GM19240 (cell line): ENCODE measurements around the gene FAM120C.

Source experiments
- DNase-seq: peaks from one replicate; pipeline ENCODE4 v3.0.0; 2011; ENCODE audit warnings: low spot score; ENCODE audit not compliant: insufficient read length

FAM120C gene

GRCh38 chrX:54182864-54183613, at the start of gene FAM120C:
FAM120C (minus strand) TSS chrX:54183254; CDS start chrX:54183198, 56 bp downstream.
- DNase-seq = peak; percentile 39

DNA sequence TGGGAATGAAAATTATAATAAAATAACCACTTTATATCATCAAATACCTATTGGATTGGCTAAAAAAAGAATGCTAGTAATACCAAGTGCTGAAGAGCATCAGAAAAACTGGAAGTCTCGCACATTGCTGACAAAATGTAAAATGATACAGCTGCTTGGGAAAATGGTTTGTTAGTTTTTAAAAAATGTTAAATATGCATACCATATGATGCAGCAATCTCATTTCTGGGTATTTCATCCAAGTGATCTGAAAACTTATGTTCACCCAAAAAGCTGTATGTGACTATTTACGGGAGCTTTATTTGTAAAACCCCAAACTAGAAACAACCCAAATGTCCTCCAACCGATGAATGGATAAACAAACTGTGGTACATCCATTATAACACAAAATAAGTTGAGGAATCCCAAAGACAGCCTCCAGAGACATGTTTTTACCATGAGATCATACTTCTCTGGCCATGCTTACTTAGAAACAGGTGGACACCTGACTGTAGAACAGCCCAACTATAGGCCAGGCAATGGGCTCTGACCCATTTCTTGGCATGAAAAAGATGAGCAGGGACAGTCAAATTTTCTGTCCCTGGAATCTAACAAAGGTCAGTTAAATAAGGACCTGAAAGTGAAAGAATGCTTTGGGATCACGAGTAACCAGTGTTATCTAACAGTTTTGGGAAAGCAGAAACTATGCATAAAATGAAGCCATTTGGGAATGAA, 47.5 kb upstream of the FAM120C start:
- no peak for DNase-seq

- DNase-seq = no peak
Measured at GRCh38 chrX:54223581-54223980, 40.5 kb upstream of the FAM120C start.

GRCh38 chrX:54213603-54214002, 30.5 kb upstream of the FAM120C start:
- DNase-seq = no peak

- no peak for DNase-seq
Measured at GRCh38 chrX:54208531-54208930, 25.5 kb upstream of the FAM120C start.

DNA sequence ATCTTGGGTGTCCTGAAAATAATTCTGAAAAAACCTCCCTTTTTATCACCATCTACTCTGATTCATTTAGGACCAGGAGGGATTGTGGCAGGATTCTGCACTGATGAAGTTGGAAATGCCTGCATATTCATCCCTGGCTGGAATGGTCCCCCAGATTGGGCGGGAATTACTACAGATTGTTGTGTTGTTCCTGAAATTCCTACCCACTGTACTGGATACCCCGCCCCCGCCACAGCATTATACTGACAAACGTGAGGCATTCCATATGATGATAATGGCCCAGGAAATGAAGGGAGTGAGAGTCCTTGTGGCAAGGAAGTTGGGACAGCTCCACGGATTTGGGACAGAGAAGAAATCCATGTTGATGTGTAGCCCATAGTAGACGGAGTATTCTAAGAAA, 15.2 kb upstream of the FAM120C start:
- no peak for DNase-seq

DNA sequence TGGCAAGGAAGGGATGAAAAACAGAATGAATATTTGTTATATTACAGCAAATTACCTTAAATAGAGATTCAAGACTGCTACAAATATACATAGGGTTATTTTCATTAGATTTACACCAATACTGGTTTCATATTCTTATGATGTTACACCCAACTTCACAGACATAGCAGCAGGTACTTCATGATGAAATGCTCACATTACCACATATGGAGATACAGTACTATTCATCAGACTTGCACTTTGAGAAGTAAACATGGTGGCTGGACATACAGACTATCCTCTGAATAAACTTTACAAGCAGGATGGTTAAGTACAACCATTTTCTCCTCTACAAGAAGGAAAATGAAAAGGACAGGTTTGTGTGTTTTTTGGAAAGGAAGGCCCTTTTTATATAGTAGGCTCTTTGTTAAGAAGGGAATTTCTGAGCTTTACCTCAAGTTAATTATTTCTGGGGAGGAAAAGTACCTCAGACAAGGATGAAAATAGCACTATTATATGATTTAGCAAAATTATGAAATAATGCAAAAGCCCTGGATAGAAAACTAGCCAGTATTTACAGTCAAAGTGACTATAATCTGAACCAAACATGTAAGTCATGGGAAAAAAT, 12.0 kb upstream of the FAM120C start:
- DNase-seq = no peak

GRCh38 chrX:54193085-54193821, 10.2 kb upstream of the FAM120C start:
- no peak for DNase-seq

DNA sequence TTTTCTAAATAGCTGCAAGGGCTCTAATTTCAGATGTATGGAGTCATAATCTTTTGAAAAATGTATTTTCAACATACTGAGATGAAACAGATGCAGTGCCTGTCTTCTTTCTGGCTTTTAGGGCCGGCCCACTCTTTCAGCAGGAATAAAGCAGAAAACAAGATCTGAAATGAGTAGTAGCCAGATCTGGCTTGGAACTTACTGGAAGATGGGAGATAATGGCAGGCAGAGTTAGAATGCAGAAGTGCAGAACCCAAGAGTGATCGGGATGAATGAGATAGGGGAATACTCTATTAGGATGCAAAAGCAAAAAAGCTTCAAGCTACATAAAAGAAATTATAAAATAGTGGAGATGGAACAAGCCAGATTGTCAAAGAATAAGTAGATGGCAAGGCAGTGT, 1.4 kb upstream of the FAM120C start:
- DNase-seq = no peak

DNA sequence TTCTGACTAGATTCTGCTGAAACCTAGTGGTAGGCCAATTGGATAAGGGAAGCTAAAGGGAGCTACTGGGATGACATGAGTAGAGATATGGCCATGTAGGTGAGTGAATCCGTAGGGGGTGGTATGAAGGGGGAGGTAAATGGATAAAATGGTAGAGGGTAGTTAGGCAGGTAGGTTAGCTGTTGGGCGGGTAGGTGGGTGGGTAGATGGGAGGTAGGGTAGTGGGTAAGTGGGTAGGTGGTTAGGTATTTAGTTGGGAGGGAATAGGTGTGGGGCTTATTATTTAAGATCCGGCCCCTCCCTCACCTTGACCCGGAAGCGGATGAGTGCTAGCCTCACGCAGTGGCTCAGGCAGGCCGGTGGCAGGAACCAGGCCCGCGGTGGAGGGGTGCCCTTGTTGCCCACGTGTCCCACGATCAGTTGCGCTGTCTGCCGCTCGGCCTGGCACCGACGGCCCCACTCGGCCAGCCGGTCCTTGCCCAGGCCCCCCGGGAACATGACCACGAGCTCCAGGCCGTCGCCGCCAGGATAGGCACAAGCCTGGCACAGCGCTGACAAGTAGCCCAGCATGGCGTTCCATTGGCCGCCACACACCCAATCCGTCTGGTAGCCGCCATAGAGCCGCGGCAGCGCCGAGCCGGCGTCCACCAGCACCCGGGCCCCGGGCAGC, 725 bp downstream of the FAM120C start:
- DNase-seq = no peak

GRCh38 chrX:54181202-54181953, 1.7 kb downstream of the FAM120C start:
- no peak for DNase-seq

- no peak for DNase-seq
Measured at GRCh38 chrX:54180403-54180802, 2.7 kb downstream of the FAM120C start.

- DNase-seq = no peak
Measured at GRCh38 chrX:54178100-54178940, 4.7 kb downstream of the FAM120C start.

DNA sequence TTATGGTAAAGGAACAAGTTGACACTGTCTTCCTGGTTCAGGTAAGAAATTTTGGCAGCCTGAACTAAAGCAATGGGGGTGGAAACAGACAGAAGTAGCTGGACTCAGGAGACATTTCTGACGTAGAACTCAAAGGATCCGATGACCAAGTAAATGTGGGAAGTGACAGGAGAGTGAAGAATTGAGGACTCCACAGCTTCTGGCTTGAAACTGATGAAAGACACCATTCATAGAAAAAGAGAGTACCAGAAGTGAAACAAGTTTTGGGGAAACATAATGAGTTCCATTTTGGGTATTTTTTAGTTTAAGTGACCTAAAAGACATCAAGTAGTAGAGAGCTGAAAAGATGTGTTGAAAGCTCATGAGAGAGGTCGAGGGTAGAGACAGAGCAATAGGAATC, 5.7 kb downstream of the FAM120C start:
- DNase-seq = no peak

- no peak for DNase-seq
Measured at GRCh38 chrX:54173791-54174190, 9.3 kb downstream of the FAM120C start.

DNA sequence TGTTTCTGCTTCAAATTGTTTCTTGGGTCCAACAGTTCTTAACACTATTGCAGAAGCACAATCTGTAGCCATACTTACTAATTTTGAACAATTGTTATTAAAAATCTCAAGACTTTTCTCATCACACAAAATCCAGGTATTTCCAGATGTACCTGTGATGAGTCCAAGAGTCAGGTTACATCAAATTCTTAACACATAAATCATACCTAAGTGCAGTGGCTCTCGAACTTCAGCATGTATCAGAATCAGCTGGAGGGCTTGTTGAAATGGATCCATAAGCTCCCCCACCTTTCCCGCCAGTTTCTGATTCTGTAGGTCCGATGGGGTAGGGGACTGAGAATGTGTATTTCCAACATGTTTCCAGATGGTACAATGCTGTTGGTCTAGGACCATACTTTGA, 10.6 kb downstream of the FAM120C start:
- no peak for DNase-seq

GRCh38 chrX:54171527-54172250, 11.4 kb downstream of the FAM120C start:
- no peak for DNase-seq

- no peak for DNase-seq
Measured at GRCh38 chrX:54171091-54171490, 12.0 kb downstream of the FAM120C start.

- DNase-seq = no peak
Measured at GRCh38 chrX:54166915-54167314, 16.1 kb downstream of the FAM120C start.
